IPS-18a (cell line): ENCODE results near the gene CRHBP.
"Not testable (repeated sequence)": the region's sequence is repeated elsewhere in the genome, so short reads cannot be mapped to it uniquely, and the experiment has no call there.

Experiments used
- H3K27ac ChIP-seq: one replicate; pipeline ENCODE4 v1.5.1; 2013; ENCODE audit warnings: low read length
- H3K27me3 ChIP-seq: one replicate; pipeline ENCODE4 v1.6.1; 2013; ENCODE audit warnings: mild to moderate bottlenecking, low read length; ENCODE audit not compliant: control insufficient read depth, insufficient read depth
- H3K36me3 ChIP-seq: one replicate; pipeline ENCODE4 v1.6.1; 2013; ENCODE audit warnings: low read depth, low read length; ENCODE audit not compliant: control insufficient read depth
- H3K4me1 ChIP-seq: one replicate; pipeline ENCODE4 v1.6.1; 2013; ENCODE audit warnings: low read depth, low read length; ENCODE audit not compliant: control insufficient read depth
- H3K4me3 ChIP-seq: one replicate; pipeline ENCODE4 v1.5.1; 2013; ENCODE audit warnings: low read length
- H3K9ac ChIP-seq: one replicate; pipeline ENCODE4 v1.6.1; 2013; ENCODE audit warnings: mild to moderate bottlenecking, low read length, moderate library complexity
- H3K9me3 ChIP-seq: one replicate; pipeline ENCODE4 v1.6.1; 2013; ENCODE audit warnings: low read depth, low read length; ENCODE audit not compliant: control insufficient read depth

CRHBP gene

GRCh38 chr5:76941442-76941841 lies 11.4 kb upstream of the CRHBP start:
- no peaks in the 10 kb centered on the region for H3K4me1 ChIP-seq
- no peaks in the 10 kb centered on the region for H3K27me3 ChIP-seq
- no peaks in the 10 kb centered on the region for H3K36me3 ChIP-seq
- no peaks in the 10 kb centered on the region for H3K9me3 ChIP-seq
- no peak overlapping the region for H3K4me3 ChIP-seq
- H3K9ac ChIP-seq = no peak overlapping the region
- H3K27ac ChIP-seq = no peak overlapping the region

GRCh38 chr5:76942581-76942980 lies 10.3 kb upstream of the CRHBP start:
- no peaks in the 10 kb centered on the region for H3K27me3 ChIP-seq
- no peaks in the 10 kb centered on the region for H3K36me3 ChIP-seq
- no peak overlapping the region for H3K9ac ChIP-seq
- no peaks in the 10 kb centered on the region for H3K4me1 ChIP-seq
- H3K9me3 ChIP-seq = no peaks in the 10 kb centered on the region
- H3K4me3 ChIP-seq = no peak overlapping the region
- H3K27ac ChIP-seq = no peak overlapping the region

GRCh38 chr5:76943006-76943405 lies 9.8 kb upstream of the CRHBP start:
- no peak overlapping the region for H3K27ac ChIP-seq
- no peaks in the 10 kb centered on the region for H3K4me1 ChIP-seq
- no peak overlapping the region for H3K4me3 ChIP-seq
- H3K36me3 ChIP-seq = no peaks in the 10 kb centered on the region
- no peaks in the 10 kb centered on the region for H3K27me3 ChIP-seq
- H3K9ac ChIP-seq = no peak overlapping the region
- no peaks in the 10 kb centered on the region for H3K9me3 ChIP-seq

GRCh38 chr5:76944638-76945037 lies 8.2 kb upstream of the CRHBP start:
- no peak overlapping the region for H3K9ac ChIP-seq
- no peaks in the 10 kb centered on the region for H3K36me3 ChIP-seq
- H3K27me3 ChIP-seq = no peaks in the 10 kb centered on the region
- H3K4me3 ChIP-seq = no peak overlapping the region
- H3K9me3 ChIP-seq = no peaks in the 10 kb centered on the region
- no peaks in the 10 kb centered on the region for H3K4me1 ChIP-seq
- no peak overlapping the region for H3K27ac ChIP-seq

- not testable (repeated sequence) for H3K27ac ChIP-seq, H3K36me3 ChIP-seq, H3K9ac ChIP-seq, H3K4me1 ChIP-seq, H3K27me3 ChIP-seq, H3K4me3 ChIP-seq, H3K9me3 ChIP-seq
Measured at GRCh38 chr5:76945238-76945637, 7.6 kb upstream of the CRHBP start.

- Histone ChIP-seq H3K4me3 (no peak overlapping the region), H3K9me3 (no peaks in the 10 kb centered on the region), H3K9ac (no peak overlapping the region), H3K4me1 (no peaks in the 10 kb centered on the region), H3K36me3 (no peaks in the 10 kb centered on the region), H3K27me3 (peaks cover 6% of the 10 kb centered on the region), H3K27ac (no peak overlapping the region)
Measured at GRCh38 chr5:76946090-76946489, 6.8 kb upstream of the CRHBP start.

- H3K27ac ChIP-seq = no peak overlapping the region
- no peaks in the 10 kb centered on the region for H3K36me3 ChIP-seq
- no peak overlapping the region for H3K9ac ChIP-seq
- no peaks in the 10 kb centered on the region for H3K4me1 ChIP-seq
- no peaks in the 10 kb centered on the region for H3K9me3 ChIP-seq
- H3K27me3 ChIP-seq = peaks cover 16% of the 10 kb centered on the region
- no peak overlapping the region for H3K4me3 ChIP-seq
Measured at GRCh38 chr5:76947082-76947503, 5.8 kb upstream of the CRHBP start.

GRCh38 chr5:76953551-76954382 lies 922 bp downstream of the CRHBP start:
- H3K27ac ChIP-seq = no peak overlapping the region
- H3K4me3 ChIP-seq = peak overlapping the region; percentile 62
- no peaks in the 10 kb centered on the region for H3K36me3 ChIP-seq
- H3K27me3 ChIP-seq = peaks cover 59% of the 10 kb centered on the region
- no peaks in the 10 kb centered on the region for H3K9me3 ChIP-seq
- H3K9ac ChIP-seq = no peak overlapping the region
- H3K4me1 ChIP-seq = no peaks in the 10 kb centered on the region

GRCh38 chr5:76954383-76954763 lies 1.5 kb downstream of the CRHBP start:
- no peak overlapping the region for H3K27ac ChIP-seq
- H3K9me3 ChIP-seq = no peaks in the 10 kb centered on the region
- H3K36me3 ChIP-seq = no peaks in the 10 kb centered on the region
- H3K9ac ChIP-seq = no peak overlapping the region
- peak overlapping the region; percentile 62 for H3K4me3 ChIP-seq
- peaks cover 59% of the 10 kb centered on the region for H3K27me3 ChIP-seq
- no peaks in the 10 kb centered on the region for H3K4me1 ChIP-seq

- H3K27ac ChIP-seq = no peak overlapping the region
- H3K36me3 ChIP-seq = no peaks in the 10 kb centered on the region
- no peaks in the 10 kb centered on the region for H3K4me1 ChIP-seq
- no peaks in the 10 kb centered on the region for H3K9me3 ChIP-seq
- peaks cover 54% of the 10 kb centered on the region for H3K27me3 ChIP-seq
- H3K4me3 ChIP-seq = no peak overlapping the region
- no peak overlapping the region for H3K9ac ChIP-seq
Measured at GRCh38 chr5:76956033-76956432, 3.2 kb downstream of the CRHBP start.

- Histone ChIP-seq H3K4me3 (no peak overlapping the region), H3K27me3 (peaks cover 23% of the 10 kb centered on the region), H3K9ac (no peak overlapping the region), H3K9me3 (no peaks in the 10 kb centered on the region), H3K4me1 (no peaks in the 10 kb centered on the region), H3K36me3 (no peaks in the 10 kb centered on the region), H3K27ac (no peak overlapping the region)
Measured at GRCh38 chr5:76958991-76959767, 6.3 kb downstream of the CRHBP start.
